ENCODE results near the gene KMT2B.

DNA sequence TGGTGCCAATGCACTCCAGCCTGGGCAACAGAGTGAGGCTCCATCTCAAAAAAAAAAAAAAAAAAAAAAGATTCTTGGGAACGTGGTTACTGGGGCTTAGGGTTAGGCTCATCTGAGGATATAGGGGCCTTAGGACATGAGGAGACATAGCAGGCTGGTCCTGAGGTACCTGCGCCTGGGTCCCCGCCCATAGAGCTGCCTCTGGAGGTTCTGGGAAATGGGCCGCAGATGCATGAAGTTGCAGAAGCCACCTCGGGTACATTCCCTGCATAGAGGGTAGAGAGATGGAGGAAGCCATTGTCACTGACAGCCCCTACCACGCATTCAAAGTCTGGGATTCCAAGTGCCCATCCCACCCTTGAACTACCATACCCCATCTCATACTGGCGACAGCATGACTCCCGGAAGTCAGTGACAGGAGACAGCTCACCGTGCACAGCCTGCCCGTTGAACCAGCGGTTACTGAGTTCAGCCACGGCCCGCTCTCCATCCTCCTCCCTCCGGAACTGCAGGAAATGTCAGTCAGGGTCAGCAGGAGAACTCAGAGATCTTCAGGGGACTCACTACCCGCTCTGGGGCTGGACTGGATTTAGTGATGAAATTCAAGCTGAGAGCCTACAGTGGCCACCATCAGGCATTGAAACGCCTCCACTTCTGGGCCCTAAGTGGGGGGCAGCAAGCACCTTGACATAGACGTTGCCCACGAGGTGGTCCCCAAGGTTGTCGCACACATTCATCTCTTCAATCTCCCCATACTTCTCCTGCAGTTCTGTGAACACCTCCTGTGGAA is 26.0 kb downstream of the KMT2B start:
- TF ChIP-seq, protein P1, sequence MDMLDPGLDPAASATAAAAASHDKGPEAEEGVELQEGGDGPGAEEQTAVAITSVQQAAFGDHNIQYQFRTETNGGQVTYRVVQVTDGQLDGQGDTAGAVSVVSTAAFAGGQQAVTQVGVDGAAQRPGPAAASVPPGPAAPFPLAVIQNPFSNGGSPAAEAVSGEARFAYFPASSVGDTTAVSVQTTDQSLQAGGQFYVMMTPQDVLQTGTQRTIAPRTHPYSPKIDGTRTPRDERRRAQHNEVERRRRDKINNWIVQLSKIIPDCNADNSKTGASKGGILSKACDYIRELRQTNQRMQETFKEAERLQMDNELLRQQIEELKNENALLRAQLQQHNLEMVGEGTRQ (IDR thresholded peaks at IDR 0.05; ENCODE audit: low read length) = no peak
- TF ChIP-seq POLR2A (IDR thresholded peaks at IDR 0.05; ENCODE audit: control extremely low read depth in 1 of 2, low read depth in 2 of 2, low read length in 2 of 2) (no peak), CHD2 (IDR thresholded peaks at IDR 0.05; ENCODE audit: low read length) (no peak), SIRT6 (IDR thresholded peaks at IDR 0.05; ENCODE audit: low read length) (no peak), RXRA (IDR thresholded peaks at IDR 0.05; ENCODE audit: insufficient read depth, low read depth, low read length) (no peak), TAF1 (IDR thresholded peaks at IDR 0.05; ENCODE audit: low read depth, low read length) (no peak), FOSL1 (IDR thresholded peaks at IDR 0.05; ENCODE audit: insufficient read depth, low read depth, low read length) (no peak), YY1 (IDR thresholded peaks at IDR 0.05; ENCODE audit: low read depth, low read length) (no peak), CEBPB (IDR thresholded peaks at IDR 0.05; ENCODE audit: low read depth, low read length) (no peak), POLR2AphosphoS5 (IDR thresholded peaks at IDR 0.05; ENCODE audit: low read depth, low read length) (no peak), MAFK (IDR thresholded peaks at IDR 0.05; ENCODE audit: low read depth, low read length) (no peak)
- TF ChIP-seq, protein P2, sequence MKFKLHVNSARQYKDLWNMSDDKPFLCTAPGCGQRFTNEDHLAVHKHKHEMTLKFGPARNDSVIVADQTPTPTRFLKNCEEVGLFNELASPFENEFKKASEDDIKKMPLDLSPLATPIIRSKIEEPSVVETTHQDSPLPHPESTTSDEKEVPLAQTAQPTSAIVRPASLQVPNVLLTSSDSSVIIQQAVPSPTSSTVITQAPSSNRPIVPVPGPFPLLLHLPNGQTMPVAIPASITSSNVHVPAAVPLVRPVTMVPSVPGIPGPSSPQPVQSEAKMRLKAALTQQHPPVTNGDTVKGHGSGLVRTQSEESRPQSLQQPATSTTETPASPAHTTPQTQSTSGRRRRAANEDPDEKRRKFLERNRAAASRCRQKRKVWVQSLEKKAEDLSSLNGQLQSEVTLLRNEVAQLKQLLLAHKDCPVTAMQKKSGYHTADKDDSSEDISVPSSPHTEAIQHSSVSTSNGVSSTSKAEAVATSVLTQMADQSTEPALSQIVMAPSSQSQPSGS (IDR thresholded peaks at IDR 0.05; ENCODE audit: low read length) = no peak
- TF ChIP-seq, protein P3, sequence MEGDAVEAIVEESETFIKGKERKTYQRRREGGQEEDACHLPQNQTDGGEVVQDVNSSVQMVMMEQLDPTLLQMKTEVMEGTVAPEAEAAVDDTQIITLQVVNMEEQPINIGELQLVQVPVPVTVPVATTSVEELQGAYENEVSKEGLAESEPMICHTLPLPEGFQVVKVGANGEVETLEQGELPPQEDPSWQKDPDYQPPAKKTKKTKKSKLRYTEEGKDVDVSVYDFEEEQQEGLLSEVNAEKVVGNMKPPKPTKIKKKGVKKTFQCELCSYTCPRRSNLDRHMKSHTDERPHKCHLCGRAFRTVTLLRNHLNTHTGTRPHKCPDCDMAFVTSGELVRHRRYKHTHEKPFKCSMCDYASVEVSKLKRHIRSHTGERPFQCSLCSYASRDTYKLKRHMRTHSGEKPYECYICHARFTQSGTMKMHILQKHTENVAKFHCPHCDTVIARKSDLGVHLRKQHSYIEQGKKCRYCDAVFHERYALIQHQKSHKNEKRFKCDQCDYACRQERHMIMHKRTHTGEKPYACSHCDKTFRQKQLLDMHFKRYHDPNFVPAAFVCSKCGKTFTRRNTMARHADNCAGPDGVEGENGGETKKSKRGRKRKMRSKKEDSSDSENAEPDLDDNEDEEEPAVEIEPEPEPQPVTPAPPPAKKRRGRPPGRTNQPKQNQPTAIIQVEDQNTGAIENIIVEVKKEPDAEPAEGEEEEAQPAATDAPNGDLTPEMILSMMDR (IDR thresholded peaks at IDR 0.05; ENCODE audit: control extremely low read depth in 1 of 3, insufficient read depth in 1 of 3, low read depth in 1 of 3, low read length in 3 of 3) = no peak
- TF ChIP-seq, protein P4, sequence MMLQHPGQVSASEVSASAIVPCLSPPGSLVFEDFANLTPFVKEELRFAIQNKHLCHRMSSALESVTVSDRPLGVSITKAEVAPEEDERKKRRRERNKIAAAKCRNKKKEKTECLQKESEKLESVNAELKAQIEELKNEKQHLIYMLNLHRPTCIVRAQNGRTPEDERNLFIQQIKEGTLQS (IDR thresholded peaks at IDR 0.05; ENCODE audit: insufficient read depth, low read depth, low read length) = no peak

Data from H1 (cell line).